HepG2 (cell line): ENCODE measurements around the gene TAAR9. TPM values are rescaled to one million over a fixed set of nuclear protein-coding genes. Genes with fewer than 3 reads are reported as not detected.

Experiments used
- ATAC-seq: fragments of 200-7000 bp; cut with Tn5 transposase; 3 replicates; pipeline ENCODE4 v1.9.1; 2020; ENCODE audit warnings: mild to moderate bottlenecking, moderate library complexity
- BruUV-seq: library from RNA; stranded (reverse); fragments of 400-500 nt; replicated peaks from 2 replicates; lab custom pipeline; 2021; lab: Mats Ljungman, UMichigan
- CTCF ChIA-PET: fragments of 300-600 bp; formaldehyde crosslinking; extraction: SDS; loops from one replicate; lab custom pipeline; 2021; ENCODE audit warnings: low total read pairs, inconsistent platforms, low intra/inter-chr PET ratio; lab: Yijun Ruan, JAX
- POLR2A ChIA-PET: fragments of 350-600 bp; sonication (Branson Sonifier 250); formaldehyde crosslinking; loops from one replicate; lab custom pipeline; 2020; ENCODE audit warnings: antibody characterized with exemption, inconsistent platforms; lab: Yijun Ruan, JAX
- DNase-seq: peaks from one replicate; pipeline ENCODE4 v3.0.0-alpha.2; 2015; ENCODE audit warnings: low spot score
- FAIRE-seq: peaks from 3 replicates; lab custom pipeline; 2011; peaks lifted over from hg19 to GRCh38; lab: Jason Lieb, UNC
- H2AFZ ChIP-seq: one replicate; pipeline ENCODE4 v1.6.1; 2011; ENCODE audit warnings: low read length, inconsistent platforms
- H3K27ac ChIP-seq: fragments of 300-600 bp; 3 replicates; pipeline ENCODE4 v1.8.0; 2011; ENCODE audit warnings: mixed run types, mild to moderate bottlenecking, mixed read lengths, low read length, inconsistent platforms; ENCODE audit not compliant: insufficient read depth; ENCODE audit errors: extremely low read length
- H3K27me3 ChIP-seq, 2 experiments: fragments of 200-600 bp in 1 of 2; 2 replicates in 1 of 2; 3 replicates in 1 of 2; pipeline versions ENCODE4 v1.6.0 to v1.8.0; 2011; ENCODE audit warnings: low read length in 2 of 2, mild to moderate bottlenecking in 2 of 2, moderate library complexity in 2 of 2, inconsistent platforms in 1 of 2; ENCODE audit not compliant: insufficient read depth in 2 of 2, control insufficient read depth in 1 of 2
- H3K36me3 ChIP-seq, 2 experiments: fragments of 200-600 bp in 1 of 2; replicated peaks in 1 of 2; 2 replicates in 1 of 2; 3 replicates in 1 of 2; pipeline versions ENCODE4 v1.5.1 to v1.8.0; 2011; ENCODE audit warnings: low read length in 2 of 2, inconsistent platforms in 1 of 2; ENCODE audit not compliant: insufficient read depth in 2 of 2, control insufficient read depth in 1 of 2
- H3K4me1 ChIP-seq: 2 replicates; pipeline ENCODE4 v1.5.1; 2012; ENCODE audit warnings: low read length, inconsistent platforms; ENCODE audit not compliant: insufficient read depth
- H3K4me2 ChIP-seq: 2 replicates; pipeline ENCODE4 v1.6.0; 2011; ENCODE audit warnings: low read depth, low read length, inconsistent platforms
- H3K4me3 ChIP-seq, 3 experiments: fragments of 200-600 bp in 1 of 3; sonication (generic), shearing (Covaris generic) in 1 of 3; replicated peaks in 1 of 3; 2 replicates each; pipeline ENCODE4 v1.5.1; 2011 to 2016; ENCODE audit warnings: low read length in 3 of 3, inconsistent platforms in 2 of 3, low read depth in 2 of 3, mild to moderate bottlenecking in 2 of 3, control low read depth in 1 of 3, mixed read lengths in 1 of 3; ENCODE audit not compliant: insufficient read depth in 1 of 3
- H3K79me2 ChIP-seq: one replicate; pipeline ENCODE4 v1.6.1; 2011; ENCODE audit warnings: low read length, inconsistent platforms; ENCODE audit not compliant: insufficient read depth
- H3K9ac ChIP-seq: 2 replicates; pipeline ENCODE4 v1.6.0; 2011; ENCODE audit warnings: mild to moderate bottlenecking, low read depth, low read length, inconsistent platforms; ENCODE audit not compliant: insufficient read depth
- H3K9me3 ChIP-seq: 2 replicates; pipeline ENCODE4 v1.5.1; 2012; ENCODE audit warnings: mild to moderate bottlenecking, low read length
- H4K20me1 ChIP-seq: 2 replicates; pipeline ENCODE4 v1.6.0; 2011; ENCODE audit warnings: inconsistent platforms, mild to moderate bottlenecking, low read length, moderate library complexity; ENCODE audit not compliant: insufficient read depth
- IRX3 ChIP-seq: sonication (generic); formaldehyde crosslinking; IDR thresholded peaks from 2 replicates; pipeline ENCODE4 v1.8.1; 2023; ENCODE audit warnings: mild to moderate bottlenecking, low read depth, missing genetic modification reagents, borderline replicate concordance
- ISL2 ChIP-seq: sonication (generic); formaldehyde crosslinking; IDR thresholded peaks from 2 replicates; pipeline ENCODE4 v1.5.0; 2020; ENCODE audit warnings: missing genetic modification reagents
- KMT2B ChIP-seq: IDR thresholded peaks from 2 replicates; pipeline ENCODE4 v1.6.1; 2016; ENCODE audit warnings: missing genetic modification reagents, missing compliant biosample characterization
- RARA ChIP-seq: IDR thresholded peaks from 2 replicates; pipeline ENCODE4 v1.6.1; 2016; ENCODE audit warnings: missing genetic modification reagents, missing compliant biosample characterization
- RFX3 ChIP-seq: IDR thresholded peaks from 2 replicates; pipeline ENCODE4 v1.6.1; 2016; ENCODE audit warnings: missing biosample characterization, missing genetic modification reagents
- SIX1 ChIP-seq: sonication (generic); formaldehyde crosslinking; IDR thresholded peaks from 2 replicates; pipeline ENCODE4 v1.4.0; 2020; ENCODE audit warnings: missing genetic modification reagents, borderline replicate concordance
- SP2 ChIP-seq: sonication (generic); formaldehyde crosslinking; IDR thresholded peaks from 2 replicates; pipeline ENCODE4 v1.5.1; 2020; ENCODE audit warnings: mild to moderate bottlenecking, missing genetic modification reagents
- ZFAT ChIP-seq: sonication (generic); formaldehyde crosslinking; conservative IDR thresholded peaks from 2 replicates; pipeline ENCODE4 v1.8.1; 2023; ENCODE audit warnings: missing genetic modification reagents, inconsistent platforms
- ZNF234 ChIP-seq: sonication (generic); formaldehyde crosslinking; conservative IDR thresholded peaks from 2 replicates; pipeline ENCODE4 v1.5.1; 2020; ENCODE audit warnings: mild to moderate bottlenecking, missing genetic modification reagents
- ZNF367 ChIP-seq: sonication (generic); formaldehyde crosslinking; IDR thresholded peaks from 2 replicates; pipeline ENCODE4 v1.4.0; 2020; ENCODE audit warnings: missing genetic modification reagents, borderline replicate concordance
- ZNF552 ChIP-seq: sonication (generic); formaldehyde crosslinking; IDR thresholded peaks from 2 replicates; pipeline ENCODE4 v1.9.0; 2022; ENCODE audit warnings: missing genetic modification reagents, mild to moderate bottlenecking, borderline replicate concordance
- ZNF563 ChIP-seq: sonication (generic); formaldehyde crosslinking; IDR thresholded peaks from 2 replicates; pipeline ENCODE4 v1.8.0; 2022; ENCODE audit warnings: mild to moderate bottlenecking, moderate library complexity, missing genetic modification reagents
- ZNF790 ChIP-seq: sonication (generic); formaldehyde crosslinking; IDR thresholded peaks from 2 replicates; pipeline ENCODE4 v1.8.0; 2022; ENCODE audit warnings: missing genetic modification reagents, mild to moderate bottlenecking, borderline replicate concordance
- ZNF83 ChIP-seq: sonication (generic); formaldehyde crosslinking; IDR thresholded peaks from 2 replicates; pipeline ENCODE4 v1.4.0; 2020; ENCODE audit warnings: missing genetic modification reagents, mild to moderate bottlenecking, borderline replicate concordance
- ZSCAN21 ChIP-seq: sonication (generic); formaldehyde crosslinking; IDR thresholded peaks from 2 replicates; pipeline ENCODE4 v1.8.0; 2022; ENCODE audit warnings: mild to moderate bottlenecking, missing genetic modification reagents, moderate library complexity, borderline replicate concordance
- WGBS: methylation state at CpG from one replicate; pipeline ENCODE4 v1.1.6; 2017; ENCODE audit warnings: low lambda C conversion rate; 5-methylcytosine and 5-hydroxymethylcytosine counted together
- in situ Hi-C: cut with HindIII; loops from 2 replicates; pipeline ENCODE4 v1.10.0; 2017; ENCODE audit warnings: low pct_unique_long_range_greater_than_20kb; ENCODE audit not compliant: extremely low pct_ligation_motif_present
- intact Hi-C: fragments of 100-400 bp; cut with micrococcal nuclease; formaldehyde crosslinking; loops from one replicate; pipeline ENCODE4 v1.10.0; 2022; ENCODE audit not compliant: unreplicated experiment
- polyA plus RNA-seq, 8 experiments: library from polyadenylated mRNA; depleted of rRNA in 3 of 8; stranded (reverse) in 7 of 8; unstranded in 1 of 8; fragments of >200 nt; fragmentation: Illumina TruSeq in 4 of 8; extraction: Trizol in 4 of 8; gene quantifications; 2 replicates each; pipeline versions ENCODE4 v1.2.1 to v1.2.3, GENCODE V29; 2011 to 2016; ENCODE audit warnings: low read depth in 4 of 8, missing spikeins in 1 of 8, mixed read lengths in 1 of 8; ENCODE audit not compliant: insufficient read depth in 1 of 8
- total RNA-seq, 5 experiments: library from RNA; depleted of rRNA; stranded (reverse); fragments of >200 nt; fragmentation: Illumina TruSeq; extraction: Trizol; gene quantifications; 2 replicates each; pipeline ENCODE4 v1.2.3, GENCODE V29; 2016; ENCODE audit warnings: low read depth in 1 of 5
- TF ChIP-seq, protein P1 (sequence below): IDR thresholded peaks from 2 replicates; pipeline ENCODE4 v1.6.1; 2016; ENCODE audit warnings: mild to moderate bottlenecking

Gene TAAR9
- total and polyA plus RNA-seq, 2 of the 13 experiments (the other 11 are each of a cell fraction or from before 2014, with no cell fraction given): 0.07 TPM; not detected in 1

DNA sequence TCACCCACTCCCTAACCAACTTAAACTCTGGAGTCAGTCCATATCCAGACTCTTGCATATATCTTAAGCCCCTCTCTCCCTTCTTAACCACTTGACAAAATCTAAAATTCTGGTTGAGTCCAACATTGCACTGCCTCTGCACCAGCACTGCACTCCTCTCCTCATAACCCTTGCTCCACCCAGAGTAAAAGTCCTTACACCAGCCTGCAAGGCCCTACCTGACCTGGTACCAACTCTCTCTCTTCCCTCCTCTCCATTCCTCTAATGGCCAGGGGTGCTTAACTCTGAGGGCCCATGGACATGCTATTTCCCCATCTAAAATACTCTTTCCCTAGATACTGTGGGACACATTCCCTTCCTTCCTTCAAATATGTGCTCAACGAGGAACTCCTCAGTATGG is 46.2 kb upstream of the TAAR9 start:
- intact Hi-C loops: no loop called here
- Histone ChIP-seq H3K4me3 (no peak overlapping the region), H3K79me2 (peaks cover 3% of the 10 kb centered on the region), H3K36me3 (peaks cover 3 to 10% of the 10 kb centered on the region in 2 experiments; a peak in 4 of 5 replicates), H3K27me3 (no peaks in the 10 kb centered on the region), H3K9me3 (no peaks in the 10 kb centered on the region), H3K27ac (no peak overlapping the region), H2AFZ (no peak overlapping the region), H4K20me1 (0 out of 2 replicates have a peak, but pooled peaks cover 3% of the 10 kb centered on the region), H3K9ac (no peak overlapping the region), H3K4me1 (peaks cover 4% of the 10 kb centered on the region; the same call in 1 of the 2 replicates), H3K4me2 (no peak overlapping the region)
- 89% methylated on average over 1 of the region's 1 CpG for WGBS
- BruUV-seq: no TSS peak
- FAIRE-seq: no peak
- POLR2A ChIA-PET: no interaction called here
- CTCF ChIA-PET: no interaction called here
- ATAC-seq: no peak
- DNase-seq: no peak
- in situ Hi-C loops: no loop called here
- TF ChIP-seq ZNF563: no peak
- TF ChIP-seq ZNF234 (CRISPR knock-in tag): no peak
- TF ChIP-seq, protein P1, sequence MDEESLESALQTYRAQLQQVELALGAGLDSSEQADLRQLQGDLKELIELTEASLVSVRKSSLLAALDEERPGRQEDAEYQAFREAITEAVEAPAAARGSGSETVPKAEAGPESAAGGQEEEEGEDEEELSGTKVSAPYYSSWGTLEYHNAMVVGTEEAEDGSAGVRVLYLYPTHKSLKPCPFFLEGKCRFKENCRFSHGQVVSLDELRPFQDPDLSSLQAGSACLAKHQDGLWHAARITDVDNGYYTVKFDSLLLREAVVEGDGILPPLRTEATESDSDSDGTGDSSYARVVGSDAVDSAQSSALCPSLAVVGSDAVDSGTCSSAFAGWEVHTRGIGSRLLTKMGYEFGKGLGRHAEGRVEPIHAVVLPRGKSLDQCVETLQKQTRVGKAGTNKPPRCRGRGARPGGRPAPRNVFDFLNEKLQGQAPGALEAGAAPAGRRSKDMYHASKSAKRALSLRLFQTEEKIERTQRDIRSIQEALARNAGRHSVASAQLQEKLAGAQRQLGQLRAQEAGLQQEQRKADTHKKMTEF (CRISPR knock-in tag): no peak
- no peak for TF ChIP-seq SP2 (CRISPR knock-in tag)
- no peak for TF ChIP-seq RFX3 (CRISPR knock-in tag)
- TF ChIP-seq ISL2 (CRISPR knock-in tag): no peak
- TF ChIP-seq KMT2B (CRISPR knock-in tag): no peak
- no peak for TF ChIP-seq ZFAT
- no peak for TF ChIP-seq ZNF83 (CRISPR knock-in tag)
- TF ChIP-seq SIX1 (CRISPR knock-in tag): no peak
- no peak for TF ChIP-seq IRX3 (CRISPR knock-in tag)
- TF ChIP-seq ZNF790 (CRISPR knock-in tag): no peak
- TF ChIP-seq ZNF367 (CRISPR knock-in tag): no peak
- no peak for TF ChIP-seq ZSCAN21 (CRISPR knock-in tag)
- no peak for TF ChIP-seq RARA
- no peak for TF ChIP-seq ZNF552
